Activated T-helper 2 cell treated with anti-CD3 and anti-CD28 coated beads, Interferon-gamma antibody, Interleukin-2, Interleukin-4, amounts not matched to agents 10 μg/mL and 5 μg/mL and 100 μg/mL, durations not matched to agents 14 hours and 24 hours and 36 hours (primary cell): ENCODE results near the gene TMEM203. TPM values are rescaled to one million over a fixed set of nuclear protein-coding genes. Genes with fewer than 3 reads are reported as not detected.

Experiments
- DNase-seq: peaks from one replicate; pipeline ENCODE4 v3.0.0; 2021; ENCODE audit warnings: low spot score
- H3K27ac Mint-ChIP-seq: one replicate; pipeline ENCODE4 v1.8.0; 2021; ENCODE audit warnings: mixed read lengths
- H3K27me3 Mint-ChIP-seq: one replicate; pipeline ENCODE4 v1.8.0; 2021; ENCODE audit warnings: low read depth, mixed read lengths
- H3K36me3 Mint-ChIP-seq: one replicate; pipeline ENCODE4 v1.8.0; 2021; ENCODE audit warnings: low read depth, mixed read lengths
- H3K4me1 Mint-ChIP-seq: one replicate; pipeline ENCODE4 v1.8.0; 2021; ENCODE audit warnings: low read depth, mixed read lengths
- H3K4me3 Mint-ChIP-seq: one replicate; pipeline ENCODE4 v1.8.0; 2021; ENCODE audit warnings: low read depth, mild to moderate bottlenecking, moderate library complexity, mixed read lengths
- H3K9me3 Mint-ChIP-seq: one replicate; pipeline ENCODE4 v1.8.0; 2021; ENCODE audit warnings: mixed read lengths
- intact Hi-C: fragments of 100-400 bp; cut with micrococcal nuclease; formaldehyde crosslinking; loops from one replicate; pipeline ENCODE4 v1.15.1; 2023
- total RNA-seq: library from RNA; stranded (reverse); gene quantifications from 2 replicates; pipeline ENCODE4 v1.2.3, GENCODE V29; 2022

TMEM203 gene
- total RNA-seq, 1 donor from 2014 or later: 34.9 TPM

DNA sequence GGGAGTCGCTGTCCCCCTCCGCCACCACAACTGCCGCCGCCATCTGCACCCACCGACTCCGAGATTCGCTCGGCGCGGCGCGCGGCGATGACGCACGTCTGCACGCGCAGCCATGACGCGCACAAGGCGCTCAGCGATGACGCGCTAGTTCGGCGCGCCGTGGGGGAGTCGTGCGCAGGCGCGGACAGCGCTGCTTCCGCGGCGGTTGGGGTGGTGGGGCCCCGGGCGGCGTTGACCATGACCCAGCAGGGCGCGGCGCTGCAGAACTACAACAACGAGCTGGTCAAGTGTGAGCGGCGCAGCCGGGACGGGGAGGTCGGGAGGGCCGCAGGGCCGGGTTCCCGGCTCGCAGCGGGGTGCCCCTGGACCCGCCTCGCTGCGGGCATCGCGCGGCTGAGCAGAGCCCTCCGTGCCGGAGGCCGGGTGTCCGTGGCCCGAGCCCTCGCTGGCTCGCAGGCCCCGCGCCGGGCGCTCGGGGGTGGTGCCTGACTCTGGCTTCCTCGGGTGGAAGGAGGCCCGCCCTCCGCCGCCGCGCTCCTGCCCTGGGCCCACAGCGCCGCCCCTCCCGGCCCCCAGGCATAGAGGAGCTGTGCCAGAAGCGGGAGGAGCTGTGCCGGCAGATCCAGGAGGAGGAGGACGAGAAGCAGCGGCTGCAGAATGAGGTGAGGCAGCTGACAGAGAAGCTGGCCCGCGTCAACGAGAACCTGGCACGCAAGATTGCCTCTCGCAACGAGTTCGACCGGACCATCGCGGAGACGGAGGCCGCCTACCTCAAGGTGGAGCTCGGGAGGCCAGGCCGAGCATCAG lies 16.8 kb downstream of the TMEM203 start, which contains the start of the genes ANAPC2 and SSNA1:
TSS of gene ANAPC2 (minus strand) at position 71 of the 807 bp plus-strand sequence. CDS start at position 43, 28 bp downstream.
TSS of gene SSNA1 (plus strand) at position 187 of the 807 bp plus-strand sequence. CDS start at position 238, 51 bp downstream.
- Mint-ChIP-seq H3K4me1 (peaks cover 25% of the 10 kb centered on the region), H3K27ac (peak within 1 kb of the TSS; percentile 89), H3K9me3 (no peaks in the 10 kb centered on the region), H3K27me3 (no peaks in the 10 kb centered on the region), H3K4me3 (peak within 1 kb of the TSS; percentile 94), H3K36me3 (peaks cover 31% of the 10 kb centered on the region)
- intact Hi-C loops: loop anchor here (1.0 to 5.0 kb wide), 4 partner anchors 12 to 49 kb away; partner anchors contain the start of genes NDOR1, TMEM203 and TPRN
- peak; percentile 93 for DNase-seq

GRCh38 chr9:137188086-137188489 lies 17.4 kb downstream of the TMEM203 start:
- Mint-ChIP-seq H3K27ac (peak overlapping the region; percentile 78), H3K36me3 (peaks cover 35% of the 10 kb centered on the region), H3K4me3 (peak overlapping the region; percentile 91), H3K4me1 (peaks cover 25% of the 10 kb centered on the region), H3K27me3 (no peaks in the 10 kb centered on the region), H3K9me3 (no peaks in the 10 kb centered on the region)
- DNase-seq: no peak
- intact Hi-C loops: loop anchor here (1.0 to 5.0 kb wide), 4 partner anchors 12 to 49 kb away; partner anchors contain the start of genes NDOR1, TMEM203 and TPRN

DNA sequence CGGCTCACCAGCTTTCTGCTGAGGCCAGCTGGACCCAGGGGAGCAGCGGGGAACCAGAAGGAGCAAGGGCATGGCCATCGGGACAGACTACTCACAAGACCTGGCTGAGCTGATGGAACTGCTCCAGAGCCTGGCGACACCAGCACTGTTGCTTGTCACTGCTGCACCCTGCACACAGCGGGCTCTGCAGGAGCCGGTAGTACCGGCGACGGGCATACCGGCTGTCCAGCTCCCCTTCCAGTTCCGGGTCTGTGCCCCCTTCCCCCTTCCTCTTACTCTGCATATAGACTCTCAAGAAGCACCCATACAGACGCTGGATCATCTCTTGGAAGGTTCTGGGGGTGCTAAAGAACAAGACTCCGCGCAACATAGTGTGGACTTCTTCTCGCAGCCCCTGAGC lies 18.1 kb downstream of the TMEM203 start:
- DNase-seq: no peak
- intact Hi-C loops: loop anchor here (5.0 kb wide), 1 partner anchor 50 kb away; no protein-coding TSS in a partner anchor
- no peaks in the 10 kb centered on the region for H3K27me3 Mint-ChIP-seq
- H3K4me3 Mint-ChIP-seq: peak overlapping the region; percentile 91
- H3K9me3 Mint-ChIP-seq: no peaks in the 10 kb centered on the region
- peaks cover 25% of the 10 kb centered on the region for H3K4me1 Mint-ChIP-seq
- H3K36me3 Mint-ChIP-seq: peaks cover 35% of the 10 kb centered on the region
- H3K27ac Mint-ChIP-seq: peak overlapping the region; percentile 78

DNA sequence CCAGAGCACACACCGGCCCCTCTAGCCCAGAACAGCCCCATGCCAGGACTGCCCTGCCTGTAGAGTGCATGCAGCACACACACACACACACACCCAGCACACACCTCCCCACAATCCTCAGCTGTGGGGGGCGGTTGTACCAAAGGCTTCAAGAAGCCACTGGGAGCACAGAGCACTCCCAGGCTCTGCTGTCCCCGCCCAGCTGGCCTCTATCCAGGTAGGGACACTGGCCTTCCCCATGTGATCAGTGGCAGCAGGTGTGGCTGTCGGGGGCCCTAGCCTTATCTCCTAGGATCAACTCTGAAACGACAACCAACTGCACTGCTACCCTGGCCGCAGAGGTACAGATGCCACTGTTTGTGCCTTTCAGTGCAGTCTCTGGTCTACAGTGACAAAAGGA lies 19.1 kb downstream of the TMEM203 start:
- Mint-ChIP-seq H3K27ac (no peak overlapping the region), H3K9me3 (no peaks in the 10 kb centered on the region), H3K4me3 (peak overlapping the region; percentile 91), H3K4me1 (peaks cover 25% of the 10 kb centered on the region), H3K36me3 (peaks cover 40% of the 10 kb centered on the region), H3K27me3 (no peaks in the 10 kb centered on the region)
- no peak for DNase-seq
- intact Hi-C loops: loop anchor here (5.0 kb wide), 1 partner anchor 51 kb away; no protein-coding TSS in a partner anchor

- H3K36me3 Mint-ChIP-seq: peaks cover 37% of the 10 kb centered on the region
- intact Hi-C loops: loop anchor here (5.0 kb wide), 1 partner anchor 51 kb away; no protein-coding TSS in a partner anchor
Measured at GRCh38 chr9:137185921-137186320, 19.5 kb downstream of the TMEM203 start.

GRCh38 chr9:137184881-137185660 lies 20.4 kb downstream of the TMEM203 start:
- intact Hi-C loops: loop anchor here (5.0 kb wide), 1 partner anchor 52 kb away; no protein-coding TSS in a partner anchor

More at GRCh38 chr9:137185921-137186320, 19.5 kb downstream of the TMEM203 start:
- Mint-ChIP-seq H3K27me3 (no peaks in the 10 kb centered on the region), H3K27ac (no peak overlapping the region), H3K9me3 (no peaks in the 10 kb centered on the region), H3K4me3 (peak overlapping the region; percentile 91), H3K4me1 (peaks cover 22% of the 10 kb centered on the region)
- DNase-seq: no peak

DNA sequence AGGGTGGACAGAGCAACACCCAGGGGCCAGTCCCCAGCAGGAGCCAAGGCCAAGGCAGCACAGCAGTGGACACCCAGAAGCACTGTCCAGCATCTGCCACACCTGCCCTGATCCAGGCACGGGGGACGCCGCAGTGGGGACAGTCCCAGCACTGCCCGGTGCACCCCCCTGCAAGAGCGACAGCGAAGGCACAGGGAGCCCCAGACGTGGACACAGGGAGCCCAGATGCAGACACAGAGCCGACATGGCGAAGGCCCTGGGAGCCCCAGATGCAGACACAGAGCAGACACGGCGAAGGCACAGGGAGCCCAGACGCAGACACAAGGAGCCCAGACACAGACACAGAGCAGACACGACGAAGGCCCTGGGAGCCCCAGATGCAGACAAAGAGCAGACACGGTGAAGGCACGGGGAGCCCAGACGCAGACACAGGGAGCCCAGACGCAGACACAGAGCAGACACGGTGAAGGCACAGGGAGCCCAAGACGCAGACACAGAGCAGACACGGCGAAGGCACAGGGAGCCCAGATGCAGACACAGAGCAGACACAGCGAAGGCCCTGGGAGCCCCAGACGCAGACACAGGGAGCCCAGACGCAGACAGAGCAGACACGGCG lies 21.4 kb downstream of the TMEM203 start:
- Mint-ChIP-seq H3K36me3 (peaks cover 30% of the 10 kb centered on the region), H3K27ac (no peak overlapping the region), H3K9me3 (no peaks in the 10 kb centered on the region), H3K27me3 (no peaks in the 10 kb centered on the region), H3K4me3 (peak overlapping the region; percentile 17), H3K4me1 (peaks cover 14% of the 10 kb centered on the region)
- no peak for DNase-seq
- intact Hi-C loops: no loop called here

More at GRCh38 chr9:137184881-137185660, 20.4 kb downstream of the TMEM203 start:
- Mint-ChIP-seq H3K27me3 (no peaks in the 10 kb centered on the region), H3K9me3 (no peaks in the 10 kb centered on the region), H3K4me3 (no peak overlapping the region), H3K36me3 (peaks cover 31% of the 10 kb centered on the region), H3K4me1 (peaks cover 17% of the 10 kb centered on the region), H3K27ac (no peak overlapping the region)
- no peak for DNase-seq

GRCh38 chr9:137182836-137183235 lies 22.6 kb downstream of the TMEM203 start:
- Mint-ChIP-seq H3K27ac (no peak overlapping the region), H3K4me3 (no peak overlapping the region), H3K27me3 (no peaks in the 10 kb centered on the region), H3K4me1 (peaks cover 12% of the 10 kb centered on the region), H3K36me3 (peaks cover 31% of the 10 kb centered on the region), H3K9me3 (no peaks in the 10 kb centered on the region)
- DNase-seq: no peak
- intact Hi-C loops: no loop called here

DNA sequence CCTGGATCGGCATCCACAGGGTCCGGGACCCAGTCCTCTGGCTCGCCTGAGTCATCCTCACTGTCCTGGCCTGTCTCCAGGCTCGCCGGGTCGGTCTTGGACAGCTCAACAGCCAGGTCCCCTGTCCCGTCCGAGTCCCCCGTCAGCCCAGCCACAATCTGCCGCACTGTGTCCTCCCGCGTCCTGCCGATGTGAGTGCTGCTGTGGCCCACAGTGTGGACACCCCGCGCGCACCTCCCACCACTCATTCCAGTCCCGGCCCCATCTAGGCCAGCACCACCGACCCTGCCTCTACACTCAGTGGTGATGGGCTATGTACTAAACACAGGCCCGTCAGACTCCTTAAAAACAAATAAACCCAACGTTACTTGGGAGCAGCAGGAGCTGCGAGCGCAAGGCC lies 23.8 kb downstream of the TMEM203 start:
- Mint-ChIP-seq H3K9me3 (no peaks in the 10 kb centered on the region), H3K36me3 (peaks cover 32% of the 10 kb centered on the region), H3K27ac (no peak overlapping the region), H3K27me3 (no peaks in the 10 kb centered on the region), H3K4me1 (peaks cover 2% of the 10 kb centered on the region), H3K4me3 (no peak overlapping the region)
- intact Hi-C loops: no loop called here
- no peak for DNase-seq

- DNase-seq: no peak
- Mint-ChIP-seq H3K27me3 (no peaks in the 10 kb centered on the region), H3K4me3 (no peak overlapping the region), H3K4me1 (no peaks in the 10 kb centered on the region), H3K9me3 (no peaks in the 10 kb centered on the region), H3K36me3 (peaks cover 29% of the 10 kb centered on the region), H3K27ac (no peak overlapping the region)
- intact Hi-C loops: no loop called here
Measured at GRCh38 chr9:137180491-137180890, 25.0 kb downstream of the TMEM203 start.

DNA sequence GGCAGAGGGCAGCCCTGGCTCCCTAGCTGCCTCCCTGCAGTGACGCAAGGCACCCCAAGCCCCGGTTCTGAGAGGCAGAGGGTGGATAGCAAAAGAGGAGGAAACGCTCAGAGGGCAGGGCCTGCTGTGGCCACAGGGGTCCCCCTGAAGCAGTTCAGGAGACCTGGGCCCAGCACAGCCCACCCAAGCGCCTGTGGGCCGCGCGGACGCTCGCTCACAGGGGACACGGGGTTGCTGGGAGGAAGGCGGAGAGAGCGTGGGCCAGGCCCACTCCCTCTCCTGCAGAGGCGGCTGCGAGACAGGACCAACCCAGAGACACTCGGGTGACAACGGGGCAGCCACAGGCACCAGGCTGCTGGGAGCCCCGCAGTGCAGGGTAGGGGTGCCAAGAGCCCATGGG lies 25.7 kb downstream of the TMEM203 start:
- Mint-ChIP-seq H3K4me1 (no peaks in the 10 kb centered on the region), H3K36me3 (peaks cover 26% of the 10 kb centered on the region), H3K9me3 (no peaks in the 10 kb centered on the region), H3K4me3 (no peak overlapping the region), H3K27ac (no peak overlapping the region), H3K27me3 (no peaks in the 10 kb centered on the region)
- DNase-seq: no peak
- intact Hi-C loops: loop anchor here (10.0 kb wide), 2 partner anchors 55 to 335 kb away; partner anchors contain the start of genes AJM1 and PHPT1
